Esophagus squamous epithelium (tissue), 4 donors: ENCODE data around the gene ZMPSTE24.

Experiments used
- POLR2A ChIP-seq, 4 donors: fragments of 450-650 bp; IDR thresholded peaks; one replicate each; pipeline ENCODE4 v1.6.1; 2017; ENCODE audit warnings: antibody characterized with exemption in 4 of 4, mild to moderate bottlenecking in 4 of 4, moderate library complexity in 3 of 4
- TF ChIP-seq, protein P1 (sequence below), 6 experiments: fragments of 450-650 bp in 4 of 6; fragments of 200-600 bp in 2 of 6; sonication (generic) in 2 of 6; IDR thresholded peaks; one replicate each; pipeline ENCODE4 v1.5.1; 2016 to 2019; ENCODE audit warnings: antibody characterized with exemption in 6 of 6, mild to moderate bottlenecking in 4 of 6, moderate library complexity in 4 of 6

DNA sequence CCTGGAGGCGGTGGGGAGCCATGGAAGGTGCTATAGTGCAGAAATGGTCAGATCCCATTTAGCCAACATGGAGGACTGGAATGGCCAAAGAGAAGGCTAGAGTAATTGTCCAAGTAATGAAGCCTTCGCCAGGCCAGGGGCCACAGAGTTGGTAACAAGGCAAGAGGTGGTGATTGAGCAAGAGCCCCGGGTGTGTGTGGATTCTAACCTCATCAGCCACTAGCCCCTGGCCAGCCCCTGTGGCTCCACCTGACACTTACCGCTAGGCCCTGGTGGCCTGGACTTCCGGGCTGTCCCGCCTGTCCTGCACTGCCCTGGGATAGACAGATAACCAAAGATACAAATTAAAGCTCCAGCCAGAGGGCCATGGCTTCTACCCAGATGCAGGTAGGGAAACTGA lies 49.1 kb downstream of the ZMPSTE24 start:
- TF ChIP-seq, protein P1, sequence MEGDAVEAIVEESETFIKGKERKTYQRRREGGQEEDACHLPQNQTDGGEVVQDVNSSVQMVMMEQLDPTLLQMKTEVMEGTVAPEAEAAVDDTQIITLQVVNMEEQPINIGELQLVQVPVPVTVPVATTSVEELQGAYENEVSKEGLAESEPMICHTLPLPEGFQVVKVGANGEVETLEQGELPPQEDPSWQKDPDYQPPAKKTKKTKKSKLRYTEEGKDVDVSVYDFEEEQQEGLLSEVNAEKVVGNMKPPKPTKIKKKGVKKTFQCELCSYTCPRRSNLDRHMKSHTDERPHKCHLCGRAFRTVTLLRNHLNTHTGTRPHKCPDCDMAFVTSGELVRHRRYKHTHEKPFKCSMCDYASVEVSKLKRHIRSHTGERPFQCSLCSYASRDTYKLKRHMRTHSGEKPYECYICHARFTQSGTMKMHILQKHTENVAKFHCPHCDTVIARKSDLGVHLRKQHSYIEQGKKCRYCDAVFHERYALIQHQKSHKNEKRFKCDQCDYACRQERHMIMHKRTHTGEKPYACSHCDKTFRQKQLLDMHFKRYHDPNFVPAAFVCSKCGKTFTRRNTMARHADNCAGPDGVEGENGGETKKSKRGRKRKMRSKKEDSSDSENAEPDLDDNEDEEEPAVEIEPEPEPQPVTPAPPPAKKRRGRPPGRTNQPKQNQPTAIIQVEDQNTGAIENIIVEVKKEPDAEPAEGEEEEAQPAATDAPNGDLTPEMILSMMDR (IDR thresholded peaks at IDR 0.05): no peak
- no peak for TF ChIP-seq POLR2A (IDR thresholded peaks at IDR 0.05)
